Stimulated activated naive CD8-positive, alpha-beta T cell treated with anti-CD3 and anti-CD28 coated beads, Interleukin-15, Interleukin-2, amounts not matched to agents 100 ng/mL and 50 ng/mL, for 24 hours (primary cell): ENCODE measurements around the gene CHAF1B.
"Not testable (repeated sequence)": the region's sequence is repeated elsewhere in the genome, so short reads cannot be mapped to it uniquely, and the experiment has no call there.

ENCODE experiments used
- H3K27ac Mint-ChIP-seq: one replicate; pipeline ENCODE4 v1.8.0; 2021; ENCODE audit warnings: mild to moderate bottlenecking, mixed read lengths
- H3K27me3 Mint-ChIP-seq: one replicate; pipeline ENCODE4 v1.8.0; 2021; ENCODE audit warnings: mixed read lengths
- H3K36me3 Mint-ChIP-seq: one replicate; pipeline ENCODE4 v1.8.0; 2021; ENCODE audit warnings: low read depth, mixed read lengths
- H3K4me1 Mint-ChIP-seq: one replicate; pipeline ENCODE4 v1.8.0; 2021; ENCODE audit warnings: low read depth, mixed read lengths
- H3K4me3 Mint-ChIP-seq: one replicate; pipeline ENCODE4 v1.8.0; 2021; ENCODE audit warnings: mild to moderate bottlenecking, mixed read lengths
- H3K9me3 Mint-ChIP-seq: one replicate; pipeline ENCODE4 v1.8.0; 2021; ENCODE audit warnings: mixed read lengths

Gene CHAF1B

DNA sequence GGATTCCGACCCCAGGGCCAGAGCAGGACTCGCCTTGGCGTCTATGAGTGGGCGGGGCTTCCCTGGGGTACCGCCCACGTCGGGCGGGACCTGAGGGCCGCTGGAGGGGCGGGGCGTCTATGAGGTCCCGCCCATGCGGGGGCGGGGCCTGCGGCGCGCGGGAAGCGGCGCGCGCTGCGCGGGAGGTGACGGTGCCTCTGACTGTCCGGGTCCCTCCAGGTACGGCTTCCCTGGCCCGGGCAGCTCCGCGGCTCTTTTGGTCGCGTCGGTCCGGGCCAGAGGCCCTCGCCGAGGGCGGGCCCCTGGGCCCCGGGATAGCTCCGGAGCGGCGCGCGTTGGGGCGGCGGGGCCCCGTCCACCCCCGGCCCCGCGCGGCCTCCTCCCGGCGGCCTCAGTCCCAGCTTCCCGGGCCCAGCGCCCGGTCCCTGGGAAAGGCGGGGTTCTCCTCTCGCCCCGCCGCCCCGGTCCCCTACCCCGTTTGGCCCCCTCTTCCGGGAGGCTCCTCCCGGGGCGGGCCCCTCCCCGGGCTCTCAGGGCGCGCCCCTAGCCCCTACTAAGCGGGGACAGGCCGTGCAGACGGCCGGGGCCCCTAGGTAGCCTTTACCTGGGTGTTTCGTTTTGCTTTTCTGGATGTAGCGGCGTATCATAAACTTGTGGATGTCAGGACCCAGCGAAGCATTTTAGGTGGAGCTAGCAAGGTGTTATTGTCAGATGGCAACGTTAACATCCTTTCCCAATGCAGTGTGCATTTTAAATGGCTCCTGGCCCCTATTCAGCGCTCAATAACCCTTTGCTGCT is at the start of gene CHAF1B:
CHAF1B (plus strand) TSS at position 160 of the 798 bp plus-strand sequence. CDS start 745 bp downstream, outside the sequence.
- Mint-ChIP-seq H3K4me1 (peaks cover 12% of the 10 kb centered on the region), H3K36me3 (peaks cover 28% of the 10 kb centered on the region), H3K4me3 (peak within 1 kb of the TSS; percentile 85), H3K27me3 (no peaks in the 10 kb centered on the region), H3K9me3 (no peaks in the 10 kb centered on the region), H3K27ac (peak within 1 kb of the TSS; percentile 56)

DNA sequence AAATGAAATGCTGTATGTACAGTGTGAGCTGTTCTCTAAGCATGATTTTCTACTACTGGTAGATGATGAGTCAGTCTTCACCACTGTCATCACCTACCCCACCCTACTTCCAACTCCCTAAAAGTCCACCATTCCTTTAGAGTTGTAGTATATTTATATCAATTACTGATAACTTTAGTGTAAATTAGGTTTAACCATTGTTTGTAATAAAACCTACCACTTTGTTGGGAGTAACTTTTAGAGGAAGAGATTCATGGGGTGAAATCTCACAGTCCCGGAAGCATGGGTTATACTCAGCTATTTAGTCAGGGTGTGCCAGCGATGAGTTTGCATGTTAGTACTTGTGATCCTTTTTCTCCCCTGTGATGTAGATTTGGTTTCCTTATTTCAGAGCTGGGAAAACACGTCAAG is 48.1 kb upstream of the CHAF1B start:
- Mint-ChIP-seq H3K36me3 (peaks cover 56% of the 10 kb centered on the region), H3K4me3 (no peak overlapping the region), H3K27me3 (no peaks in the 10 kb centered on the region), H3K27ac (no peak overlapping the region), H3K4me1 (peaks cover 17% of the 10 kb centered on the region), H3K9me3 (no peaks in the 10 kb centered on the region)

DNA sequence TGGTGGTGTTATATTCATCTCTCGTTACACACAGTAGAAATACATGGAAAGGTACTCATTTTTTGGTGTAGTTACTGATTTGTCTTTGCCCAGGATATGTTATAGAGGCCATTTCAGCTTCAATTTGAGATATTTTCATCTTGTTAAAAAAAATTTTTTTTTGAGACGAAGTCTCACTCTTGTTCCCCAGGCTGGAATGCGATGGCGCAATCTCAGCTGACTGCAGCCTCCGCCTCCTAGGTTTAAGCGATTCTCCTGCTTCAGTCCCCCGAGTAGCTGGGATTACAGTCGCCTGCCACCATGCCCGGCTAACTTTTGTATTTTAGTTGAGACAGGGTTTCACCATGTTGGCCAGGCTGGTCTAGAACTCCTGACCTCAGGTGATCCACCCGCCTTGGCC is 46.2 kb upstream of the CHAF1B start:
- Mint-ChIP-seq H3K27ac (no peak overlapping the region), H3K4me1 (peaks cover 7% of the 10 kb centered on the region), H3K36me3 (peaks cover 51% of the 10 kb centered on the region), H3K27me3 (no peaks in the 10 kb centered on the region), H3K9me3 (no peaks in the 10 kb centered on the region), H3K4me3 (no peak overlapping the region)

DNA sequence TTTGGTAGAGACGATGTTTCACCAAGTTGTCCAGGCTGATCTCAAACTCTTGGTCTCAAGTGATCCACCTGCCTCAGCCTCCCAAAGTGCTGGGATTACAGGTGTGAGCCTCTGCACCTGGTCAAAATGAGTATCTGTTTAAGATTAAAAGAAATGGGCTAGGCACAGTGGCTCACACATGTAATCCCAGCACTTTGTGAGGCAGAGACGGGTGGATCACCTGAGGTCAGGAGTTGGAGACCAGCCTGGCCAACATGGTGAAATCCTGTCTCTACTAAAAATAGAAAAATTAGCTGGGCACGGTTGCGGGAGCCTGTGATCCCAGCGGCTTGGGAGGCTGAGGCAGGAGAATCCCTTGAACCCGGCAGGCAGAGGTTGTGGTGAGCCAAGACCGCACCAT is 42.6 kb upstream of the CHAF1B start:
- H3K27ac Mint-ChIP-seq, H3K27me3 Mint-ChIP-seq, H3K4me3 Mint-ChIP-seq, H3K4me1 Mint-ChIP-seq, H3K9me3 Mint-ChIP-seq: not testable (repeated sequence)
- H3K36me3 Mint-ChIP-seq: peaks cover 46% of the 10 kb centered on the region

DNA sequence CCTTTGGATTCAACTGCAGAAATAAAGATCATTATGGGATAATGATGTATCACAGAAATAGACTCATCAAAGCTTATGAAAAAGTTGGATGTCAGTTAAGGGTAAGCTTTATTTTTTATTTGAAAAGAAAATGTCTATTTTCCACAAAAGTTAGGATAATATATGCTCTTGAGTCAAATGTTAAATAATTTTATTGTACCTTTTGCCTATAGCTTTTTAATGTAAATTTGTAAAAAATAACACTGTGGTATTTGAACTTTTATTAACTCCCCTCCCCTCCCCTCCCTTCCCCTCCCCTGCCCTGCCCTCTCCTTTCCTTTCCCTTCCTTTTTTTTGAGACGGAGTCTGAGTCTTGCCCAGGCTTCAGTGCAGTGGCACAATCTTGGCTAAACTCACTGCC is 40.3 kb upstream of the CHAF1B start:
- no peaks in the 10 kb centered on the region for H3K27me3 Mint-ChIP-seq
- peaks cover 5% of the 10 kb centered on the region for H3K4me1 Mint-ChIP-seq
- peaks cover 42% of the 10 kb centered on the region for H3K36me3 Mint-ChIP-seq
- no peaks in the 10 kb centered on the region for H3K9me3 Mint-ChIP-seq
- H3K4me3 Mint-ChIP-seq: no peak overlapping the region
- H3K27ac Mint-ChIP-seq: no peak overlapping the region

DNA sequence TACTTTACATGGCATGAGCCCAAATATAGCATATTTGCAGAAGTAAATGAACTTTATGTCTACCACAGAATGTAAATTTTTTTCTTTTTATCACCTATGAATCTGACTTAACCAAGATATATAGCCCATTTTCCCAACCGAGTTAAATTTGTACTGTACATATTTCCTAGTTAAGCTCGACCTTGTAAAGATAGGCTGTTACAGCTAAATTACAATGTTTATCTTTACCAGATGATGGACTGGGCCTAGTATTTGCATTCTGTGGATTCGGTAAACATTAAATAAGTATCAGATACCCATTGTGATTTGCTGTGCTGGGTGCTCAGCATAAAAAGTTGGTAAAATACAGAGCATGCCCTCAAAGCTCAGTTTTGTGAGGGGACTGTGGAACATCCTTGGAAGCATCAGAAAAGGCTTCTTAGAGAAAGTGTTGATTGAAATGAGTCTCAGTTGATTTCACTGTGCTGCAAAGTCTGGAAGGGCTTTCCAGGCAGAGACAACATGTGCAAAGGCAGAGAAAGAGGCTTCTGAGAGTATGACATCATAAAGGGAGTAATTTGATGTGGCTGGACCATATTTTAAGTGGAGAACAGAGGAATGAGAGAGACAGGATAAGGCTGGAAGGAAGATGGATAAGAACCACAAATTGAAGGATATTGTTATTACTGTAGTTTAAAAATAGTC is 37.8 kb upstream of the CHAF1B start:
- Mint-ChIP-seq H3K36me3 (peaks cover 50% of the 10 kb centered on the region), H3K4me1 (peaks cover 5% of the 10 kb centered on the region), H3K27ac (no peak overlapping the region), H3K4me3 (no peak overlapping the region), H3K27me3 (no peaks in the 10 kb centered on the region), H3K9me3 (no peaks in the 10 kb centered on the region)

DNA sequence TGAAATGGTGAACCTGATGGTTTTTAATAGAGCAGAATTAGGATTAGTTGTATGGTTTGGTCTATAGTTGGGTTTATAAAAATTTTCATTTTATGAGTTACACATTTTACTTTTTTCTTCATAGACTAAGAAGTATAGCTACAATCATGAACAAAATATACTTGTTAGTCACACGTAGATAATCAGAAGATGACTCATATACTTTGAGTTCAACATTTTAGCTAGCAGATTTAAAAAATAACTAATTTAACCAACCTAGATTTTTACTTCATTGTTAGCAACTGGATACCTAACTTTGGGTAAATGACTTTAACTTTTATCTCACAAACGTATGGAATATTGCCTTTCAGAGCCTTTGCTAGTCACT is 37.2 kb upstream of the CHAF1B start:
- H3K36me3 Mint-ChIP-seq: peaks cover 54% of the 10 kb centered on the region
- H3K9me3 Mint-ChIP-seq: no peaks in the 10 kb centered on the region
- no peaks in the 10 kb centered on the region for H3K27me3 Mint-ChIP-seq
- no peak overlapping the region for H3K4me3 Mint-ChIP-seq
- no peak overlapping the region for H3K27ac Mint-ChIP-seq
- H3K4me1 Mint-ChIP-seq: peaks cover 5% of the 10 kb centered on the region

DNA sequence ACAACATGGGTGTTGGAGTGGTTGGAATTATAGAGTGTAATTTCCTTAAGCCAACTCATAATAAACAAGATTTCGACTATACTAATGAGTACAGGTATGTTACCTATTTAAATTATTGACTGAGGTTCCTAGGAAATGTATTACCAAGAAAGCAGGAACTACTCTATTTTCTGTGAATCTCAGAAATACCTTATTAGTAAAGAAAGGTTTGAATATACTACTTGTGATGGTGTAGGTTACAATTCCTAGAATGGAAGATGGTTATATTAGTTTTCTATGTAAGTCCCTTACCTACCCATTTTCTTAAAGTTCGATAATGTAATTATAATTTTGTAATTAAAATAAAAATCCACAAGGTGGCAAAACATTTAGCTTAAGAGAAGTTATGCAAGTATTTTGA is 35.9 kb upstream of the CHAF1B start:
- H3K4me1 Mint-ChIP-seq: peaks cover 5% of the 10 kb centered on the region
- H3K4me3 Mint-ChIP-seq: no peak overlapping the region
- no peaks in the 10 kb centered on the region for H3K27me3 Mint-ChIP-seq
- H3K36me3 Mint-ChIP-seq: peaks cover 56% of the 10 kb centered on the region
- H3K9me3 Mint-ChIP-seq: no peaks in the 10 kb centered on the region
- no peak overlapping the region for H3K27ac Mint-ChIP-seq

DNA sequence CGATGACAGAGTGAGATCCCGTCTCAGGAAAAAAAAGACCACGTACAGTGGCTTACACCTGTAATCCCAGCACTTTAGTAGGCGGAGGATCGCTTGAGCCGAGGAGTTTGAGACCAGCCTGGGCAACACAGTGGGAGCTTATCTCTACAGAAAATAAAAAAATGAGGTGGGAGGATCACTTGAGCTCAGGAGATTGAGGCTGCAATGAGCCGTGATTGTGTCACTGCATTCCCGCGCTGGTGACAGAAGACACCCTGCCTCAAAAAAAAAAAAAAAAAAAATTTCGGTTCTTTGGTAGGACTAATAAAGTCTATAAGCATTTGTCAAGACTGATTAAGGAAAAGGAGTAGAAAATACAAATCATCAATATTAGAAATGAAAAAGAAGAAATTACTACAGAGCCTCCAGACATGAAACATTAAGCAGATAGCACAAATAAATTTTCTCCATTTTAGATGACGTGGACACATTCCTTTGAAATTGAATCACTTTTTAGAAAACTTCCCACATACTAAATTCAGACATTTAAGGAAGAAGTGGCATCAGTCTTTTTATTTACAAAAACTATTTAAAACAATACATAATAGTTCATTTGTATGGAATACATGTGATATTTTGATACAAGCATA is 34.8 kb upstream of the CHAF1B start:
- Mint-ChIP-seq H3K27ac (no peak overlapping the region), H3K27me3 (no peaks in the 10 kb centered on the region), H3K4me3 (no peak overlapping the region), H3K4me1 (peaks cover 5% of the 10 kb centered on the region), H3K36me3 (peaks cover 57% of the 10 kb centered on the region), H3K9me3 (no peaks in the 10 kb centered on the region)

DNA sequence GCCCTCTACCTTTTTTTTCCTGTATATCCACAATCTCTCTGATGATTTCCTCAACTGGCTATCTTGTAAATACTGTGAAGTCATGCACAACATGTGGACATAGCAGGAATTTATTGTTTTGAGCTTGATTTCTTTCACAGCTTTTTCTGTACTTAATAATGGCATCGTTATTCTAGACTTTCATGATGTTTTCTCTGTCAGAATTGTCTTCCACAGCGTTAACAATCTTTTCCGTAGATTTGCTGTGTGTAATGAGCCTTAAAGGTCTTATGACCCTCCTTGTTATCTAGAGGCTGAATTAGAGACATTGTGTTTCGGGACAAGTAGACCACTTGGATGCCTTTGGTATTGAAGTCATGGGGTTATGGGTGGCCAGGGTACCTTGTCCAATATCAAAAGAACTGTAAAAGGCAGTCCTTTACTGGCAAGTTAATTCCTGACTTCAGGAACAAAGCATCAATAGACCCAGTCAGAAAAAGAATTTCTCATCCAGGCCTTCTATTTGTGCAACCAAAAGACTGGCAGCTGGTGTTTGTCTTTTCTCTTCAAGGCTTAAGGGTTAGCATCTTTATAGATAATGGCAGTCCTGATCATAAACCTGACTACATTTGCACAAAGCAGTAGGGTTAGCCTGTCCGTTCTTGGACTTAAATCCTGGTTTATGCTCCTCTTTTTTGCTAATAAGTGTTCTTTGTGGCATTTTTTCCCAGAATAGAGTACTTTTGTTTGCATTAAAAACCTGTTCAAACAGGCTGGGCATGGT is 30.1 kb upstream of the CHAF1B start:
- Mint-ChIP-seq H3K27me3 (no peaks in the 10 kb centered on the region), H3K4me1 (no peaks in the 10 kb centered on the region), H3K36me3 (peaks cover 40% of the 10 kb centered on the region), H3K9me3 (no peaks in the 10 kb centered on the region), H3K27ac (no peak overlapping the region), H3K4me3 (no peak overlapping the region)

DNA sequence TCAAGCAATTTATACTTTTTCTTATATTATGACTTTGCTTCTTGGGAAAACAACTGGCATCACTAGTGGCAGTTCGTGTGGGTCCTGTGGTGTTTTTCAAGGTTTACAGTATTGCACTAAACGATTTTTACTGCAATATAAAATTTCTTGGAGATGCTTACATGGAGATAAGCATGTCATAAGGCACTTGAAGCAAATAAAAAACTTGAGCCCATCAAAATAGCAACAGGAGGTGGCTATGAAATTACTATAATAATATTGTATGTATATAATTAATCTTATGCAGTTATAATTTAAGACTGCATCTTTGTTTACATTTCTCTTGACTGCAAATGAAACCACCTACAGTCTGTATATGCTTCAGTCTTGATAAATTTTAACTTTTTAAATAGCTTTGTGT is 29.3 kb upstream of the CHAF1B start:
- no peaks in the 10 kb centered on the region for H3K27me3 Mint-ChIP-seq
- no peaks in the 10 kb centered on the region for H3K9me3 Mint-ChIP-seq
- peaks cover 42% of the 10 kb centered on the region for H3K36me3 Mint-ChIP-seq
- H3K4me1 Mint-ChIP-seq: no peaks in the 10 kb centered on the region
- no peak overlapping the region for H3K27ac Mint-ChIP-seq
- no peak overlapping the region for H3K4me3 Mint-ChIP-seq

DNA sequence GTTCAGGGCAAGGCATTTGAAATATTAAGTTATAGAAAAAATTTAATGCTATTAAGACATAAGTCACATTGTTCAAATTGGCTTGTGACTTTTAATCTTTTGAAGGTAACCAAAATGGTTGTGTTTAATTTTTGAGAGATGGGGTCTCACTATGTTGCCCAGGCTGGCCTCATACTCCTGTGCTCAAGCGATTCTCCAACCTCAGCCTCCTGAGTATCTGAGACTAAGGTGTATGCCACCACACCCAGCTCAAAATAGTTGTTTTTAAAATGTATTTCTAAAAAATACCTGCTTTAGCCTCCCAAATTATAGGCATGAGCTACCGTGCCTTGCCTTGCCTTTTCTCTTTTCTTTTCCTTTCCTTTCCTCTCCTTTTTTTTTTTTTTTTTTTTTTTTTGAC is 26.0 kb upstream of the CHAF1B start:
- H3K36me3 Mint-ChIP-seq: peaks cover 45% of the 10 kb centered on the region
- no peak overlapping the region for H3K4me3 Mint-ChIP-seq
- H3K27me3 Mint-ChIP-seq: no peaks in the 10 kb centered on the region
- no peaks in the 10 kb centered on the region for H3K9me3 Mint-ChIP-seq
- H3K4me1 Mint-ChIP-seq: no peaks in the 10 kb centered on the region
- H3K27ac Mint-ChIP-seq: no peak overlapping the region

DNA sequence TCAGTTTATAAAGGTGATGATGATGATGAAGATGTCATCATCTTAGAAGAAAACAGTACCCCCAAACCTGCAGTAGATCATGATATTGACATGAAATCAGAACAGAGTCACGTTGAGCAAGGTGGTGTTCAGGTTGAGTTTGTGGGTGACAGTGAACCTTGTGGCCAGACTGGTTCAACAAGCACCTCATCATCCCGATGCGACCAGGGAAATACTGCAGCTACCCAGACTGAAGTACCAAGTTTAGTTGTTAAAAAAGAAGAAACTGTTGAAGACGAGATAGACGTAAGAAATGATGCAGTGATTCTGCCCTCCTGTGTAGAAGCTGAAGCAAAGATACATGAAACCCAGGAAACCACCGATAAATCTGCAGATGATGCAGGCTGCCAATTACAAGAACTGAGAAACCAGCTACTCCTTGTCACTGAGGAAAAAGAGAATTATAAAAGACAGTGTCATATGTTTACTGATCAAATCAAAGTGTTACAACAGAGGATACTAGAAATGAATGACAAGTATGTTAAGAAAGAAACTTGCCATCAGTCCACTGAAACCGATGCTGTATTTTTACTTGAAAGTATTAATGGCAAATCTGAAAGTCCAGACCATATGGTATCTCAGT is 16.0 kb upstream of the CHAF1B start:
- Mint-ChIP-seq H3K36me3 (peaks cover 68% of the 10 kb centered on the region), H3K27ac (peak overlapping the region; percentile 54), H3K4me3 (no peak overlapping the region), H3K9me3 (no peaks in the 10 kb centered on the region), H3K27me3 (no peaks in the 10 kb centered on the region), H3K4me1 (no peaks in the 10 kb centered on the region)

DNA sequence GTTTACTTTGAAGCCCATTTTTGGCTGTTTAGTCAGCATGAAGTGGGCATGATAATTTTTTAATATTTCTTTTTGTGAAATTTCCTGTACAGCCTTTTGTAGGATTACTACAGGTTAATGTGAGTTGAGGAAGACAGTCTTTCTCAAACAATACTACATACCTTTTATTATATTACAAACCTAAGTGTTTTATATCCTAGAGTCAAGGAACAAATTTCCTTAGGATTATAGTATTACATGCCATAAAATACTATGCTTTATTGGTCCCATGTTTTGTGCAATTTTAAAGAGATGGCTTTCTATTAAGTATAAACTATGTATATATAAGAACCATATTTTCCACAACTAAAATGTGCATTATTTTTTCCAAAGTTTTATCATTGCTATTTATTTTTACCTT is 9.2 kb upstream of the CHAF1B start:
- no peaks in the 10 kb centered on the region for H3K9me3 Mint-ChIP-seq
- H3K27ac Mint-ChIP-seq: no peak overlapping the region
- peaks cover 43% of the 10 kb centered on the region for H3K36me3 Mint-ChIP-seq
- no peaks in the 10 kb centered on the region for H3K4me1 Mint-ChIP-seq
- no peak overlapping the region for H3K4me3 Mint-ChIP-seq
- H3K27me3 Mint-ChIP-seq: no peaks in the 10 kb centered on the region
